Mammary epithelial cell (primary cell): ENCODE data around the gene SH2D3A.

Source experiments
- CTCF ChIP-seq, 2 donors: IDR thresholded peaks in 1 of 2; conservative IDR thresholded peaks in 1 of 2; 2 replicates each; pipeline ENCODE4 v1.5.1; 2011 to 2012; ENCODE audit warnings: inconsistent platforms in 2 of 2, low read length in 2 of 2, mild to moderate bottlenecking in 2 of 2, control low read depth in 1 of 2, low read depth in 1 of 2; ENCODE audit not compliant: insufficient read depth in 1 of 2; ENCODE audit errors: extremely low read depth in 1 of 2
- EZH2 ChIP-seq: IDR thresholded peaks from 2 replicates; pipeline ENCODE4 v1.6.1; 2012; ENCODE audit warnings: low read length, inconsistent platforms, borderline replicate concordance

DNA sequence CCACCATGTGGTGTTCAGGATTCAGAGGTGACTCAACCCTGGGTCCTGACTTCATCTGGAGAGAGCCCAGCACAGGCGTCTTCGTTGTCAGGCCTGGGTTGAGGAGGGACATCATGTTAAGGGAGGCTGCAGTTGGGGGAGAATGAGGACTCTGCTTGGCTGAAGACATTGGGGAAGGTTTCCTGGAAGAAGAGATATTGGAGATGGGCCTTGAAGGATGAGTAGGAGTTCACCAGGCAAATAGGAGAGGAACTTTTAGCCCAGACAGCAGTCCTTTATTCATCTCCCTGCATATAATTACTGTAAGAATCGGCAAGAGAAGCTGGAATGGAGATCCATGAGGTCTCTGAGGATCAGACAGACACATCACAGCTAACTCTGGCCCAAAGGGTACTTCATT is 44.1 kb upstream of the SH2D3A start:
- TF ChIP-seq CTCF (conservative IDR thresholded peaks at IDR 0.05 in 1 of 2, IDR thresholded peaks at IDR 0.05 in 1 of 2; ENCODE audit: extremely low read depth in 1 of 2, insufficient read depth in 1 of 2, low read depth in 1 of 2, low read length in 2 of 2) (no peak), EZH2 (no peak)
